ENCODE data around the gene ELK4.

DNA sequence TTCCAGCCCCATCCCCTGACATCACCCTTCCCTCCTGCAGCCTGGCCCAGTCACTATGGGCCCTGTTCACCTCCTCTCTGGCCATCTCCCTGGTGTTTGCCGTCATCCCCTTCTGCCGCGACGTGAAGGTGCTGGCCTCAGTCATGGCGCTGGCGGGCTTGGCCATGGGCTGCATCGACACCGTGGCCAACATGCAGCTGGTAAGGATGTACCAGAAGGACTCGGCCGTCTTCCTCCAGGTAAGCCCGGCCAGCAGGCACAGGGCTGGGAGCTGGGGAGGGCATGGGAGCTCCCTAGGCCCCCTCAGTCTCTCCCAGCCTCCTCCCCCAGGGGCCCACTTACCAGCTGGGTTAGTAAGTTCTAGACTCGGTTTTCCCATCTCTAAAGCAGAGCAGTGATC, 52.1 kb downstream of the ELK4 start:
- TF ChIP-seq, protein P1, sequence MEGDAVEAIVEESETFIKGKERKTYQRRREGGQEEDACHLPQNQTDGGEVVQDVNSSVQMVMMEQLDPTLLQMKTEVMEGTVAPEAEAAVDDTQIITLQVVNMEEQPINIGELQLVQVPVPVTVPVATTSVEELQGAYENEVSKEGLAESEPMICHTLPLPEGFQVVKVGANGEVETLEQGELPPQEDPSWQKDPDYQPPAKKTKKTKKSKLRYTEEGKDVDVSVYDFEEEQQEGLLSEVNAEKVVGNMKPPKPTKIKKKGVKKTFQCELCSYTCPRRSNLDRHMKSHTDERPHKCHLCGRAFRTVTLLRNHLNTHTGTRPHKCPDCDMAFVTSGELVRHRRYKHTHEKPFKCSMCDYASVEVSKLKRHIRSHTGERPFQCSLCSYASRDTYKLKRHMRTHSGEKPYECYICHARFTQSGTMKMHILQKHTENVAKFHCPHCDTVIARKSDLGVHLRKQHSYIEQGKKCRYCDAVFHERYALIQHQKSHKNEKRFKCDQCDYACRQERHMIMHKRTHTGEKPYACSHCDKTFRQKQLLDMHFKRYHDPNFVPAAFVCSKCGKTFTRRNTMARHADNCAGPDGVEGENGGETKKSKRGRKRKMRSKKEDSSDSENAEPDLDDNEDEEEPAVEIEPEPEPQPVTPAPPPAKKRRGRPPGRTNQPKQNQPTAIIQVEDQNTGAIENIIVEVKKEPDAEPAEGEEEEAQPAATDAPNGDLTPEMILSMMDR (IDR thresholded peaks at IDR 0.05): no peak
- TF ChIP-seq POLR2A (IDR thresholded peaks at IDR 0.05): no peak

Data from ovary (tissue), 3 donors.